HCT116 (cell line): ENCODE data around the gene SERPINB5. TPM values are rescaled to one million over a fixed set of nuclear protein-coding genes. Genes with fewer than 3 reads are reported as not detected.

Experiments
- ATAC-seq: fragments of 200-7000 bp; cut with Tn5 transposase; 2 replicates; pipeline ENCODE4 v1.9.1; 2020; ENCODE audit warnings: mild to moderate bottlenecking, moderate library complexity
- BruUV-seq: library from RNA; stranded (reverse); fragments of 400-500 nt; replicated peaks from 2 replicates; lab custom pipeline; 2021; lab: Mats Ljungman, UMichigan
- CTCF ChIA-PET: fragments of 300-600 bp; sonication (Branson Sonifier 250); formaldehyde crosslinking; loops from one replicate; lab custom pipeline; 2021; ENCODE audit warnings: antibody characterized with exemption; lab: Charles Lee
- POLR2A ChIA-PET: fragments of 300-600, 350-600 bp; sonication (Branson Sonifier 250); formaldehyde crosslinking; loops from one replicate; lab custom pipeline; 2021; ENCODE audit warnings: antibody characterized with exemption; lab: Charles Lee
- RAD21 ChIA-PET, 2 experiments: fragments of 300-600 bp; sonication (Branson Sonifier 250); formaldehyde crosslinking; loops; one replicate each; lab custom pipeline; 2023; ENCODE audit warnings: low total read pairs in 2 of 2; ENCODE audit not compliant: uncharacterized antibody in 2 of 2, unreplicated experiment in 2 of 2, low non-redundant PET in 1 of 2; lab: Charles Lee
- DNase-seq: peaks from one replicate; pipeline ENCODE4 v3.0.0-alpha.2; 2010; ENCODE audit warnings: low read depth, low spot score
- H2AFZ ChIP-seq: fragments of 200-600 bp; shearing (Covaris generic), sonication (generic); 2 replicates; pipeline ENCODE4 v1.6.1; 2017; ENCODE audit warnings: low read depth, mixed run types, mixed read lengths, antibody characterized with exemption, low read length; ENCODE audit not compliant: poor library complexity, severe bottlenecking
- H3K27ac ChIP-seq: 2 replicates; pipeline ENCODE4 v1.5.1; 2012; ENCODE audit warnings: low read depth, low read length
- H3K27me3 ChIP-seq: fragments of 200-600 bp; sonication (generic); 2 replicates; pipeline ENCODE4 v1.6.1; 2016; ENCODE audit warnings: mixed run types, low read length, mixed read lengths; ENCODE audit not compliant: insufficient read depth
- H3K36me3 ChIP-seq, 2 experiments: fragments of 200-500 bp in 1 of 2; fragments of 200-600 bp in 1 of 2; sonication (Bioruptor generic) in 1 of 2; sonication (generic) in 1 of 2; 2 replicates each; pipeline versions ENCODE4 v1.5.1 to v1.6.1; 2014 to 2016; ENCODE audit warnings: low read length in 2 of 2, inconsistent platforms in 1 of 2, mixed read lengths in 1 of 2, mixed run types in 1 of 2; ENCODE audit not compliant: insufficient read depth in 2 of 2, control insufficient read depth in 1 of 2
- H3K4me1 ChIP-seq, 2 experiments: fragments of 200-600 bp in 1 of 2; sonication (generic) in 1 of 2; 2 replicates each; pipeline versions ENCODE4 v1.5.1 to v1.6.1; 2012 to 2017; ENCODE audit warnings: low read length in 2 of 2, inconsistent platforms in 1 of 2, mild to moderate bottlenecking in 1 of 2, mixed read lengths in 1 of 2, mixed run types in 1 of 2, moderate library complexity in 1 of 2; ENCODE audit not compliant: insufficient read depth in 2 of 2, control insufficient read depth in 1 of 2
- H3K4me2 ChIP-seq: fragments of 200-600 bp; sonication (generic); 2 replicates; pipeline ENCODE4 v1.6.1; 2017; ENCODE audit warnings: mixed run types, low read length, mixed read lengths
- H3K4me3 ChIP-seq, 2 experiments: fragments of 200-600 bp in 1 of 2; sonication (generic) in 1 of 2; replicated peaks in 1 of 2; 2 replicates each; pipeline ENCODE4 v1.5.1; 2011 to 2016; ENCODE audit warnings: low read length in 2 of 2, control low read depth in 1 of 2, low read depth in 1 of 2, mild to moderate bottlenecking in 1 of 2, mixed read lengths in 1 of 2, mixed run types in 1 of 2
- H3K79me2 ChIP-seq: fragments of 200-600 bp; sonication (generic); 2 replicates; pipeline ENCODE4 v1.6.1; 2017; ENCODE audit warnings: mild to moderate bottlenecking, mixed run types, low read length, moderate library complexity, mixed read lengths; ENCODE audit not compliant: insufficient read depth
- H3K9ac ChIP-seq: fragments of 200-600 bp; sonication (generic); 2 replicates; pipeline ENCODE4 v1.6.1; 2016; ENCODE audit warnings: low read length, mixed read lengths
- H3K9me2 ChIP-seq: fragments of 200-600 bp; sonication (generic), shearing (Covaris generic); 2 replicates; pipeline ENCODE4 v1.6.1; 2017; ENCODE audit warnings: mixed run types, mild to moderate bottlenecking, moderate library complexity; ENCODE audit not compliant: insufficient read depth
- H3K9me3 ChIP-seq, 2 experiments: fragments of 200-500 bp in 1 of 2; fragments of 200-600 bp in 1 of 2; sonication (Bioruptor generic) in 1 of 2; sonication (generic) in 1 of 2; 2 replicates each; pipeline ENCODE4 v1.6.1; 2014 to 2017; ENCODE audit warnings: low read length in 2 of 2, mixed read lengths in 2 of 2, inconsistent platforms in 1 of 2, low read depth in 1 of 2, mild to moderate bottlenecking in 1 of 2, mixed run types in 1 of 2, moderate library complexity in 1 of 2; ENCODE audit not compliant: control insufficient read depth in 1 of 2, insufficient read depth in 1 of 2
- H4K20me1 ChIP-seq: fragments of 200-600 bp; sonication (generic), shearing (Covaris generic); 2 replicates; pipeline ENCODE4 v1.6.1; 2017; ENCODE audit warnings: mixed run types, mild to moderate bottlenecking, moderate library complexity; ENCODE audit not compliant: insufficient read depth
- CBX3 ChIP-seq: IDR thresholded peaks from 2 replicates; pipeline ENCODE4 v1.6.1; 2012; ENCODE audit warnings: low read depth
- CEBPB ChIP-seq: IDR thresholded peaks from 2 replicates; pipeline ENCODE4 v1.6.1; 2012; ENCODE audit warnings: low read depth
- ELF1 ChIP-seq: IDR thresholded peaks from 2 replicates; pipeline ENCODE4 v1.6.1; 2012; ENCODE audit warnings: low read depth, borderline replicate concordance
- EZH2phosphoT487 ChIP-seq: fragments of 200-600 bp; IDR thresholded peaks from 2 replicates; pipeline ENCODE4 v1.6.1; 2018; ENCODE audit warnings: antibody characterized with exemption, borderline replicate concordance
- FOSL1 ChIP-seq: IDR thresholded peaks from 2 replicates; pipeline ENCODE4 v1.6.1; 2012; ENCODE audit warnings: low read depth
- JUND ChIP-seq: IDR thresholded peaks from 2 replicates; pipeline ENCODE4 v1.6.1; 2012
- POLR2A ChIP-seq: IDR thresholded peaks from 2 replicates; pipeline ENCODE4 v1.7.0; 2011; ENCODE audit warnings: borderline replicate concordance; ENCODE audit not compliant: insufficient read depth, insufficient read length; ENCODE audit errors: extremely low read depth
- SP1 ChIP-seq: IDR thresholded peaks from 2 replicates; pipeline ENCODE4 v1.6.1; 2012; ENCODE audit warnings: low read depth
- SRF ChIP-seq: IDR thresholded peaks from 2 replicates; pipeline ENCODE4 v1.6.1; 2012; ENCODE audit warnings: low read depth
- TCF7L2 ChIP-seq: IDR thresholded peaks from 2 replicates; pipeline ENCODE4 v1.7.0; 2011; ENCODE audit warnings: borderline replicate concordance, inconsistent platforms; ENCODE audit not compliant: insufficient read depth, insufficient read length; ENCODE audit errors: extremely low read depth
- ZFX ChIP-seq: fragments of 450-650 bp; IDR thresholded peaks from 2 replicates; pipeline ENCODE4 v1.6.1; 2017
- intact Hi-C: fragments of 100-400 bp; cut with micrococcal nuclease; formaldehyde crosslinking; loops from 2 replicates; pipeline ENCODE4 v1.10.0; 2022
- total RNA-seq: library from RNA; stranded (reverse); gene quantifications from one replicate; pipeline ENCODE4 v1.2.1, GENCODE V29; 2021; ENCODE audit not compliant: unreplicated experiment
- TF ChIP-seq, protein P1 (sequence below): IDR thresholded peaks from 2 replicates; pipeline ENCODE4 v1.6.1; 2012
- TF ChIP-seq, protein P2 (sequence below): IDR thresholded peaks from 2 replicates; pipeline ENCODE4 v1.6.1; 2012
- TF ChIP-seq, protein P3 (sequence below): IDR thresholded peaks from 2 replicates; pipeline ENCODE4 v1.6.1; 2012; ENCODE audit warnings: low read depth

SERPINB5 gene
- total RNA-seq, 1 experiment from 2014 or later: 19.5 TPM

DNA sequence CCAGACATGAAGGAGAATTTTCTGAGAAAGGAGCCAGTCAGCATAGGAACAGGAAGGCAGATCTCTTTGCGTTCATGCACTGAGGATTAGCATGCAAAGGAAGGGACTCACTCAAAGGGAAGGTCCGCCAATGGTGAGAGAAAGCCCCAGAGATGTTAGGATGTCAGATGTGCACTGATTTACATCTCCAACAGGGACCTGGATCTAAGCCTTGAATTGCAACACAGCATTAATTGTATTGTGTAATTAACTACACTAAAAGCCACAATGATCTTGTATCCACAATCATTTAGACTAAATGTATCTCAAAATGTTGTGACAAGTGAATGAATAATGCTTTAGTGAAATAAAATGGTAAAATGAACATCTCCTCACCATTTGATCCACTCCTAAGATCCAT lies 4.2 kb downstream of the SERPINB5 start (continued):
- TF ChIP-seq EZH2phosphoT487: no peak
- TF ChIP-seq TCF7L2: no peak
- TF ChIP-seq FOSL1: no peak
- TF ChIP-seq, protein P1, sequence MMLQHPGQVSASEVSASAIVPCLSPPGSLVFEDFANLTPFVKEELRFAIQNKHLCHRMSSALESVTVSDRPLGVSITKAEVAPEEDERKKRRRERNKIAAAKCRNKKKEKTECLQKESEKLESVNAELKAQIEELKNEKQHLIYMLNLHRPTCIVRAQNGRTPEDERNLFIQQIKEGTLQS: no peak
- TF ChIP-seq, protein P2, sequence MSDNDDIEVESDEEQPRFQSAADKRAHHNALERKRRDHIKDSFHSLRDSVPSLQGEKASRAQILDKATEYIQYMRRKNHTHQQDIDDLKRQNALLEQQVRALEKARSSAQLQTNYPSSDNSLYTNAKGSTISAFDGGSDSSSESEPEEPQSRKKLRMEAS: no peak
- TF ChIP-seq ZFX: no peak
- no peak for TF ChIP-seq CBX3
- no peak for TF ChIP-seq SP1
- TF ChIP-seq, protein P3, sequence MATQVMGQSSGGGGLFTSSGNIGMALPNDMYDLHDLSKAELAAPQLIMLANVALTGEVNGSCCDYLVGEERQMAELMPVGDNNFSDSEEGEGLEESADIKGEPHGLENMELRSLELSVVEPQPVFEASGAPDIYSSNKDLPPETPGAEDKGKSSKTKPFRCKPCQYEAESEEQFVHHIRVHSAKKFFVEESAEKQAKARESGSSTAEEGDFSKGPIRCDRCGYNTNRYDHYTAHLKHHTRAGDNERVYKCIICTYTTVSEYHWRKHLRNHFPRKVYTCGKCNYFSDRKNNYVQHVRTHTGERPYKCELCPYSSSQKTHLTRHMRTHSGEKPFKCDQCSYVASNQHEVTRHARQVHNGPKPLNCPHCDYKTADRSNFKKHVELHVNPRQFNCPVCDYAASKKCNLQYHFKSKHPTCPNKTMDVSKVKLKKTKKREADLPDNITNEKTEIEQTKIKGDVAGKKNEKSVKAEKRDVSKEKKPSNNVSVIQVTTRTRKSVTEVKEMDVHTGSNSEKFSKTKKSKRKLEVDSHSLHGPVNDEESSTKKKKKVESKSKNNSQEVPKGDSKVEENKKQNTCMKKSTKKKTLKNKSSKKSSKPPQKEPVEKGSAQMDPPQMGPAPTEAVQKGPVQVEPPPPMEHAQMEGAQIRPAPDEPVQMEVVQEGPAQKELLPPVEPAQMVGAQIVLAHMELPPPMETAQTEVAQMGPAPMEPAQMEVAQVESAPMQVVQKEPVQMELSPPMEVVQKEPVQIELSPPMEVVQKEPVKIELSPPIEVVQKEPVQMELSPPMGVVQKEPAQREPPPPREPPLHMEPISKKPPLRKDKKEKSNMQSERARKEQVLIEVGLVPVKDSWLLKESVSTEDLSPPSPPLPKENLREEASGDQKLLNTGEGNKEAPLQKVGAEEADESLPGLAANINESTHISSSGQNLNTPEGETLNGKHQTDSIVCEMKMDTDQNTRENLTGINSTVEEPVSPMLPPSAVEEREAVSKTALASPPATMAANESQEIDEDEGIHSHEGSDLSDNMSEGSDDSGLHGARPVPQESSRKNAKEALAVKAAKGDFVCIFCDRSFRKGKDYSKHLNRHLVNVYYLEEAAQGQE: no peak
- TF ChIP-seq ELF1: no peak
- TF ChIP-seq, all 23 proteins: peak for 0

DNA sequence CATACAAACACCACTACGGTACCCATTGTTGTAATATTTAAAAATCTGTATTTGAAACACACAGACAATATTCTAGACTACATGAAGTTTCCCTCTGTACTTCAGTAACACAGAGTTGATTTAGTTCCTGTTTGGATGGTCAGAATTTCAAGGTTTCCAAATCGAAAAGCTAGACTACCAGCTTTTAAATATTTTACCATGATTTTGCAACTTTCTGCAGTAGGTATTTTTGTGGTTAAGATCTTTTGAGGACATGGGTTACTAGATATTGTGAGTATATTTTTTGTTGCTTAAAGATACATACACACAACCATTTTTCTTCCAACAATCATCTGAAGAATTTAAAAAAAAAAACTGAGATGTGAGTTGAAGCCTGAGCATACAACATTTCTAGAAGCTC lies 10.9 kb downstream of the SERPINB5 start:
- no peak overlapping the region for H3K9ac ChIP-seq
- H2AFZ ChIP-seq: no peak overlapping the region
- peaks cover 3 to 14% of the 10 kb centered on the region in 2 experiments; a peak in 3 of 4 replicates for H3K36me3 ChIP-seq
- DNase-seq (no peak), ATAC-seq (no peak)
- ChIA-PET POLR2A (no interaction called here), RAD21 (no interaction called here), CTCF (interaction anchor here (1.0 kb wide), 1 partner anchor 24 kb away, joined by 3 read pairs; no protein-coding TSS in a partner anchor)
- no peaks in the 10 kb centered on the region for H3K9me3 ChIP-seq
- TF ChIP-seq, protein P1: no peak
- no peak for TF ChIP-seq ZFX
- no peak for TF ChIP-seq JUND
- no peak for TF ChIP-seq EZH2phosphoT487
- no peak for TF ChIP-seq POLR2A
- TF ChIP-seq SP1: no peak
- no peak for TF ChIP-seq ELF1
- TF ChIP-seq, protein P2: no peak
- no peak for TF ChIP-seq TCF7L2
- TF ChIP-seq CBX3: no peak
- TF ChIP-seq CEBPB: no peak
- TF ChIP-seq FOSL1: no peak
- no peak for TF ChIP-seq SRF
- H4K20me1 ChIP-seq: no peaks in the 10 kb centered on the region
- H3K4me2 ChIP-seq: no peak overlapping the region
- H3K9me2 ChIP-seq: no peaks in the 10 kb centered on the region
- H3K27ac ChIP-seq: no peak overlapping the region
- no peaks in the 10 kb centered on the region for H3K79me2 ChIP-seq
- H3K27me3 ChIP-seq: no peaks in the 10 kb centered on the region
- no TSS peak for BruUV-seq
- no peak overlapping the region for H3K4me3 ChIP-seq
- intact Hi-C loops: no loop called here
- H3K4me1 ChIP-seq: no peaks in the 10 kb centered on the region
